Neural cell (in vitro differentiated cells): ENCODE measurements around the gene CBLB. TPM values are rescaled to one million over a fixed set of nuclear protein-coding genes. Genes with fewer than 3 reads are reported as not detected.

ENCODE experiments used
- H2AFZ ChIP-seq: fragments of 200-600, 300-800 bp; sonication (generic), shearing (Covaris generic); 2 replicates; pipeline ENCODE4 v1.6.0; 2014; ENCODE audit warnings: low read depth, mild to moderate bottlenecking, antibody characterized with exemption, low read length, moderate library complexity
- H3F3A ChIP-seq: fragments of 200-600 bp; shearing (Covaris generic); 2 replicates; pipeline ENCODE4 v1.6.1; 2016; ENCODE audit warnings: mild to moderate bottlenecking, moderate library complexity, mixed read lengths, antibody characterized with exemption, low read length; ENCODE audit not compliant: insufficient read depth, poor library complexity, severe bottlenecking
- H3K27ac ChIP-seq: fragments of 200-600, 300-800 bp; sonication (generic), shearing (Covaris generic); 2 replicates; pipeline ENCODE4 v1.5.1; 2014; ENCODE audit warnings: mild to moderate bottlenecking, low read length, moderate library complexity
- H3K27me3 ChIP-seq: fragments of 300-800, 200-600 bp; sonication (generic), shearing (Covaris generic); 2 replicates; pipeline ENCODE4 v1.6.0; 2014; ENCODE audit warnings: mild to moderate bottlenecking, low read depth, low read length, moderate library complexity; ENCODE audit not compliant: insufficient read depth
- H3K36me3 ChIP-seq: fragments of 300-800, 200-600 bp; sonication (generic), shearing (Covaris generic); 2 replicates; pipeline ENCODE4 v1.5.1; 2014; ENCODE audit warnings: mild to moderate bottlenecking, antibody characterized with exemption, low read length, moderate library complexity; ENCODE audit not compliant: insufficient read depth
- H3K4me2 ChIP-seq: fragments of 300-800, 200-600 bp; sonication (generic), shearing (Covaris generic); 2 replicates; pipeline ENCODE4 v1.6.0; 2014; ENCODE audit warnings: mild to moderate bottlenecking, low read length
- H3K4me3 ChIP-seq: fragments of 300-800, 200-600 bp; sonication (generic), shearing (Covaris generic); 2 replicates; pipeline ENCODE4 v1.5.1; 2014; ENCODE audit warnings: mild to moderate bottlenecking, low read length, moderate library complexity
- H3K79me2 ChIP-seq: fragments of 200-600 bp; shearing (Covaris generic); replicated peaks from 2 replicates; pipeline ENCODE4 v1.6.0; 2014; ENCODE audit warnings: mild to moderate bottlenecking, low read length, moderate library complexity; ENCODE audit not compliant: insufficient read depth
- H3K9ac ChIP-seq: fragments of 300-800, 200-600 bp; sonication (generic), shearing (Covaris generic); 2 replicates; pipeline ENCODE4 v1.6.1; 2016; ENCODE audit warnings: mild to moderate bottlenecking, low read length, mixed read lengths
- H3K9me2 ChIP-seq: fragments of 200-600 bp; shearing (Covaris generic); 2 replicates; pipeline ENCODE4 v1.6.1; 2016; ENCODE audit warnings: mild to moderate bottlenecking, low read length, mixed read lengths; ENCODE audit not compliant: insufficient read depth
- H3K9me3 ChIP-seq: fragments of 200-600, 300-800 bp; sonication (generic), shearing (Covaris generic); 2 replicates; pipeline ENCODE4 v1.6.1; 2016; ENCODE audit warnings: mild to moderate bottlenecking, mixed run types, low read length, moderate library complexity, mixed read lengths
- H4K20me1 ChIP-seq: fragments of 200-600 bp; shearing (Covaris generic); 2 replicates; pipeline ENCODE4 v1.6.1; 2016; ENCODE audit warnings: mild to moderate bottlenecking, mixed run types; ENCODE audit not compliant: insufficient read depth
- EP300 ChIP-seq: fragments of 450-650 bp; conservative IDR thresholded peaks from 2 replicates; pipeline ENCODE4 v1.6.1; 2014; ENCODE audit warnings: antibody characterized with exemption, mild to moderate bottlenecking, moderate library complexity; ENCODE audit not compliant: poor library complexity, severe bottlenecking
- EZH2 ChIP-seq: fragments of 200-600, 300-800 bp; shearing (Covaris generic), sonication (generic); IDR thresholded peaks from 2 replicates; pipeline ENCODE4 v1.6.1; 2014; ENCODE audit warnings: antibody characterized with exemption, low read length, borderline replicate concordance, mild to moderate bottlenecking; ENCODE audit not compliant: insufficient read depth, poor library complexity, severe bottlenecking
- MXI1 ChIP-seq: fragments of 450-650 bp; conservative IDR thresholded peaks from 2 replicates; pipeline ENCODE4 v1.6.1; 2014; ENCODE audit warnings: antibody characterized with exemption, mild to moderate bottlenecking; ENCODE audit not compliant: poor library complexity, severe bottlenecking
- POLR2AphosphoS5 ChIP-seq: IDR thresholded peaks from 2 replicates; pipeline ENCODE4 v1.6.1; 2012
- RAD21 ChIP-seq: fragments of 450-650 bp; conservative IDR thresholded peaks from 2 replicates; pipeline ENCODE4 v1.6.1; 2014; ENCODE audit warnings: antibody characterized with exemption, mild to moderate bottlenecking, moderate library complexity
- SMC3 ChIP-seq: fragments of 450-650 bp; conservative IDR thresholded peaks from 2 replicates; pipeline ENCODE4 v1.6.1; 2014; ENCODE audit warnings: antibody characterized with exemption, mild to moderate bottlenecking, moderate library complexity; ENCODE audit not compliant: poor library complexity
- TAF1 ChIP-seq: IDR thresholded peaks from 2 replicates; pipeline ENCODE4 v1.6.1; 2012; ENCODE audit warnings: low read depth
- polyA plus RNA-seq: library from polyadenylated mRNA; depleted of rRNA; stranded (reverse); fragments of >200 nt; gene quantifications from 2 replicates; pipeline ENCODE4 v1.2.3, GENCODE V29; 2014
- TF ChIP-seq, protein P1 (sequence below): fragments of 450-650 bp; IDR thresholded peaks from 2 replicates; pipeline ENCODE4 v1.5.1; 2014; ENCODE audit warnings: antibody characterized with exemption, mild to moderate bottlenecking, moderate library complexity; ENCODE audit not compliant: poor library complexity, severe bottlenecking
- TF ChIP-seq, protein P2 (sequence below): IDR thresholded peaks from 2 replicates; pipeline ENCODE4 v1.6.1; 2012; ENCODE audit warnings: borderline replicate concordance

CBLB gene
- polyA plus RNA-seq, 1 donor from 2014 or later, result 36.4 TPM

DNA sequence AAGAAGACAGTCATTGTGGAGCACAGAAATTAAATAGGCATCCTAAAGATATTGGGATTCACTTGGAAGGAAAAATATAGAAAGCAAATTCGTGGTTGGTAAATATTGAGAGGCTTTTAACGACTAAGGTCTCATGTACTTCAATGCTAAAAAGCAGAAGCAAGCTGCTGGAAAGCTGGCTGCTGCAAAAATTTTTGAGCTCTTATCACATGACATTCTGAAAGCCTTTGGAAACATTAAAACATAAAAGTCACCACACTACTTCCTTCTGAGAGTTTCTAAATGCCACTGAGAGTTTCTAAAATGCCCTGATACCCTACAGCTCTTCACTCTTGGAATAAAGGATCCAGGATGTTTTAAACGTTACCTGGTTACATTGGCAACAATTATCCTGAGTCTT lies 39.0 kb upstream of the CBLB start:
- H3K4me2 ChIP-seq, result no peak overlapping the region
- no peak overlapping the region for H3K4me3 ChIP-seq
- TF ChIP-seq TAF1 (no peak), SMC3 (no peak), MXI1 (no peak), POLR2AphosphoS5 (no peak), RAD21 (no peak), EZH2 (no peak)
- H2AFZ ChIP-seq, result no peak overlapping the region
- H3K36me3 ChIP-seq, result no peaks in the 10 kb centered on the region
- H3K27me3 ChIP-seq, result no peaks in the 10 kb centered on the region
- H3K9me3 ChIP-seq, result no peaks in the 10 kb centered on the region
- no peaks in the 10 kb centered on the region for H4K20me1 ChIP-seq
- no peaks in the 10 kb centered on the region for H3F3A ChIP-seq
- no peaks in the 10 kb centered on the region for H3K79me2 ChIP-seq
- no peak overlapping the region for H3K27ac ChIP-seq
- no peak overlapping the region for H3K9ac ChIP-seq
- no peaks in the 10 kb centered on the region for H3K9me2 ChIP-seq

DNA sequence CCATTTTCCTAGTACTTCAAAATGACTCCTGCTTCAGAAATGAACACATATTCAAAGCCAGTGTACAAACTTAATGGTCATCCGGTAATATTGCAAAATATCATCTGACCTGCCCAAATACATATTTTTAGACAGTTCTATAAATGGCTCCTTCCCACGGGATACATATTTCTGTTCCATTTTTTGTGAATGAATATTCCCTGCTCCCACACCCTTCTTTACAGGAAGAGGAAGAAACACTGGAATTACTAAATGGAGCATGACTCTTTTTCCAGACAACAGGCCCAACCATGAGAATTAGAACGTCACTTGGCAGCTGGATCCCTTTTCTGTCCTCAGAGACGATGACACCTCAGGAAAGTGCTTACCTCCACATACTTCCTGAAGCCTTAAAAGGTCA lies 38.0 kb upstream of the CBLB start:
- Histone ChIP-seq H3K27ac (no peak overlapping the region), H3K4me3 (no peak overlapping the region), H3K4me2 (no peak overlapping the region), H3K27me3 (no peaks in the 10 kb centered on the region), H2AFZ (no peak overlapping the region), H4K20me1 (no peaks in the 10 kb centered on the region), H3K9me2 (no peaks in the 10 kb centered on the region), H3K9ac (no peak overlapping the region), H3K79me2 (no peaks in the 10 kb centered on the region), H3F3A (no peaks in the 10 kb centered on the region), H3K36me3 (no peaks in the 10 kb centered on the region), H3K9me3 (no peaks in the 10 kb centered on the region)
- TF ChIP-seq RAD21 (no peak), TAF1 (no peak), SMC3 (no peak), MXI1 (no peak), EZH2 (no peak), EP300 (no peak), POLR2AphosphoS5 (no peak)
- TF ChIP-seq, protein P1, sequence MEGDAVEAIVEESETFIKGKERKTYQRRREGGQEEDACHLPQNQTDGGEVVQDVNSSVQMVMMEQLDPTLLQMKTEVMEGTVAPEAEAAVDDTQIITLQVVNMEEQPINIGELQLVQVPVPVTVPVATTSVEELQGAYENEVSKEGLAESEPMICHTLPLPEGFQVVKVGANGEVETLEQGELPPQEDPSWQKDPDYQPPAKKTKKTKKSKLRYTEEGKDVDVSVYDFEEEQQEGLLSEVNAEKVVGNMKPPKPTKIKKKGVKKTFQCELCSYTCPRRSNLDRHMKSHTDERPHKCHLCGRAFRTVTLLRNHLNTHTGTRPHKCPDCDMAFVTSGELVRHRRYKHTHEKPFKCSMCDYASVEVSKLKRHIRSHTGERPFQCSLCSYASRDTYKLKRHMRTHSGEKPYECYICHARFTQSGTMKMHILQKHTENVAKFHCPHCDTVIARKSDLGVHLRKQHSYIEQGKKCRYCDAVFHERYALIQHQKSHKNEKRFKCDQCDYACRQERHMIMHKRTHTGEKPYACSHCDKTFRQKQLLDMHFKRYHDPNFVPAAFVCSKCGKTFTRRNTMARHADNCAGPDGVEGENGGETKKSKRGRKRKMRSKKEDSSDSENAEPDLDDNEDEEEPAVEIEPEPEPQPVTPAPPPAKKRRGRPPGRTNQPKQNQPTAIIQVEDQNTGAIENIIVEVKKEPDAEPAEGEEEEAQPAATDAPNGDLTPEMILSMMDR, result no peak
- TF ChIP-seq, protein P2, sequence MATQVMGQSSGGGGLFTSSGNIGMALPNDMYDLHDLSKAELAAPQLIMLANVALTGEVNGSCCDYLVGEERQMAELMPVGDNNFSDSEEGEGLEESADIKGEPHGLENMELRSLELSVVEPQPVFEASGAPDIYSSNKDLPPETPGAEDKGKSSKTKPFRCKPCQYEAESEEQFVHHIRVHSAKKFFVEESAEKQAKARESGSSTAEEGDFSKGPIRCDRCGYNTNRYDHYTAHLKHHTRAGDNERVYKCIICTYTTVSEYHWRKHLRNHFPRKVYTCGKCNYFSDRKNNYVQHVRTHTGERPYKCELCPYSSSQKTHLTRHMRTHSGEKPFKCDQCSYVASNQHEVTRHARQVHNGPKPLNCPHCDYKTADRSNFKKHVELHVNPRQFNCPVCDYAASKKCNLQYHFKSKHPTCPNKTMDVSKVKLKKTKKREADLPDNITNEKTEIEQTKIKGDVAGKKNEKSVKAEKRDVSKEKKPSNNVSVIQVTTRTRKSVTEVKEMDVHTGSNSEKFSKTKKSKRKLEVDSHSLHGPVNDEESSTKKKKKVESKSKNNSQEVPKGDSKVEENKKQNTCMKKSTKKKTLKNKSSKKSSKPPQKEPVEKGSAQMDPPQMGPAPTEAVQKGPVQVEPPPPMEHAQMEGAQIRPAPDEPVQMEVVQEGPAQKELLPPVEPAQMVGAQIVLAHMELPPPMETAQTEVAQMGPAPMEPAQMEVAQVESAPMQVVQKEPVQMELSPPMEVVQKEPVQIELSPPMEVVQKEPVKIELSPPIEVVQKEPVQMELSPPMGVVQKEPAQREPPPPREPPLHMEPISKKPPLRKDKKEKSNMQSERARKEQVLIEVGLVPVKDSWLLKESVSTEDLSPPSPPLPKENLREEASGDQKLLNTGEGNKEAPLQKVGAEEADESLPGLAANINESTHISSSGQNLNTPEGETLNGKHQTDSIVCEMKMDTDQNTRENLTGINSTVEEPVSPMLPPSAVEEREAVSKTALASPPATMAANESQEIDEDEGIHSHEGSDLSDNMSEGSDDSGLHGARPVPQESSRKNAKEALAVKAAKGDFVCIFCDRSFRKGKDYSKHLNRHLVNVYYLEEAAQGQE, result no peak
